GM18858 (cell line): ENCODE measurements around the gene CNGA4.
"Not testable (repeated sequence)": the region's sequence is repeated elsewhere in the genome, so short reads cannot be mapped to it uniquely, and the experiment has no call there.

Experiments used
- ATAC-seq: cut with Tn5 transposase; IDR thresholded peaks from one replicate; pipeline ENCODE4 v1.9.1; 2021; ENCODE audit not compliant: unreplicated experiment

Gene CNGA4

DNA sequence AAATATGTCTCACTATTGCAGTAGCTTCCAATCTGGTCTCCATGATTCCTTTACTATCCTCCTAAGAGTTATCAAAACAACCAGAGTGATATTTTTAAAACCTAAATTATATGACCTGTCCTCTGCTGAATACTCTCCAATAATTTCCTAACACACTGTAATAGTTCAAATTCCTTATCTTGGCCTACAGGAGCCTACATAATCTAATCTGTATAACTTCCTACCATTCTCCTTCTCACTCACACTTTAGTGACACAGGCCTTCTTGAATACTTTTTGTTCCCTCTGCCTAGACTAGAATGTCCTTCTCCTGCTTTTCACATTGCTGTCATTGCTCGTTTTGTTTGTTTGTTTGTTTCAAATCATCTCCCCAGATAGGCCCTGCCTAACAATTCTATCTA is 13.9 kb upstream of the CNGA4 start:
- no peak for ATAC-seq

DNA sequence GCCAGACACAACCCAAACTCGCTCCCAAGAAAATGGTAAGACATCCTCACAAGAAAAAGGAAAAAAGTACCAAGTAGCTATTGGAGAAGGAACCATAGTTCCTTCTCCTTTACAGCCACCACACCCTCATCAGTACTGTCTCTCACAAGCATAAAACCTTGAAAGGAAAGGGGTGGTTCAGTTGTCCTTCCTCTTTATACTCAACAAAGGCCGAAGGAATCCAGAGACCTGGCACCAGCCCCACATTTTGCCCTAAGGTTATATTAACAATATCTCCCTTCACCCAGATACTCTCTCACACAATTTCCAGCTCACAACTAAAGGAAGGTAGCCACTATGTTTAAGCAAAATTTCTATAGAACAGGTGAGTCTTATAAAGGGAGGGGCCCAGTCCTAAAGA is 13.0 kb upstream of the CNGA4 start:
- ATAC-seq, result no peak

GRCh38 chr11:6228520-6228919 is 10.4 kb upstream of the CNGA4 start:
- no peak for ATAC-seq

DNA sequence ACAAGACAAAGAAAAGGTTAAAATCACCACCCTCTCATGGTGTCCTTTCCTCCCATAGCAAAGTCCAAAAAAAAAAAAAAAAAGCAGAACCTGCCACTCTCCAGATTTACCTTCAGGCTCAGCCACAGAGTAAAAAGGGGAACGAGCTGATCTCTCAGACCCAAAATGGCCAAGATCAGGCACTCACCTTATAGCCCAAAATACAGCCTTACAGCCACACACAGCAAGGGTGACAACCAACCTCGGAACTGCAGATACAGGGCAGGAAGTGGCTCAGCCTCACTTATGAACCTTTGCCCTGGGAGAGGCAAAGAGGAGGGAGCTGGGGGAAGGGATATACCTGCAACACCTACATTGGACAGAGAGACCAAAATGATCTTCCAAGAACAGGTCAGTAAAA is 9.0 kb upstream of the CNGA4 start:
- ATAC-seq, result no peak

DNA sequence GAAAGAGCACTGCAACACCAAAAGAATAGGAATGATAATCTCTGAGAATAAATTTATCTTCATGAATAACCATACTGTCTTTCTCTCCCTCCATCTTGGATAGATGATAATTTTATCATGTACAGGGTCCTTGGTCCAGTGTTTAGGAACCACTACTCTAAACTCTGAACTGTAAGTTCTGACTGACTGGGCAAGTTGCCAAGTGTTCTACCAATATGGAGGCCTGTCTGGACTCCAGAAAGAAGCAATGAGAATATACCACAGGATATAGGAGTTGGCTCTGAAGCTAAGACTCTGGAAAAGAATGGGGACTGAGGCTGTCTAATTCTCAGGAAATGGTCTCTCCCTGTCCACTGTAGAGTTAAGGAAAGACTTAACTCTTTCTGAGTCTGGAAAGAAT is 6.0 kb upstream of the CNGA4 start:
- no peak for ATAC-seq

DNA sequence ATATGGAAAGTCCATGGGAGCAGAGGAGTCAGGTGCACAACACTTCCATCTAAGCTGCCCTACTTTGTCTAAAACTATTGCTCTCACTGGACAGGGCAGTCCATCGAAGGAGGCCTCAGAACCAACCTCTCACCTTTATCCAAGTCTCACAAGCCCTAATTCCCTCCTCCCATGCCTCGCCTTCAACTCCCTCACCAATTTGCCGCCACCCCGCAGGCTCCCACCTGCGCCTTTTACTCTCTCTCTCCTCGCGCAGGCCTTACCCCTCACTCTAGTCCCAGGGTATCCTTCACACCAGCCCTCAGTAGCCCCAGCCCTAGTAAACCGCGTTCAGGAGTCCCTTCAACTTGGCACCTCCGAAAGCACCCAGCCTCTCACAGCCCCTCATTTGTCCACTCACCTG is 4.9 kb upstream of the CNGA4 start:
- no peak for ATAC-seq

DNA sequence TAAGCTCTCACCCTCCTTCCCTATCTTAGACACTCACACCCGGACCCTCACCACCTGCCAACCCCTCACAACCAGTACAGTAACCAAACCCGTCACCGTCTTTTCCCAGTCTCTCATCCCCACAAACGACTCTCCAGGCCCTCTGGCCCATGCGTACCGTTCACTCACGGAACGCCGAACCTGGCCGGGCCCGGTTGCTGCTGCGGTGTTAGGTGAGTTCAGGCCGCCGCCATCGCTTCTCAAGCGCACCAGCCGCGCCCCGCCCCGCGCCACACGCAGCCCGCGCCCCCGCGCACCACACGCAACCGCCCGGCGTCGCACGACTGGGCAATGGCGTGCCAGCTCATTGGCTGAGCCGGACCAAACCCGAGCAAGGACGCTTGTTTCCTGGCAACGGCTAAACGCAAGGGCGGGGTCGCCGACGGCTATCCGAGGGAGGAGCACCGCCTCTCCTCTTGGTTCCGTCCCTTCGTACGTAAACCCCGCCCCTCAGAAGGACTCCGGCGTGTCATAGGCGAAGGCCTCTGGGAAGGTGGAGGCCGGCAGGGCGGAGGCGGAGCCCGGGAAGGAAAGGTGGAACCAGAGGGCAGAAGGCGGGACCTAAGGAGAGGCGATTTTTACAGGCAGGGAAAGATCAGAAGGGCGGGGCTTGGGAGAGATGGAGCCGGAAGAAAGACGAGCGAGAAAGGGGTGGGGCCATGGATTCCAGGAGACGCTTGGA is 4.3 kb upstream of the CNGA4 start, which contains the start of gene FHIP1B:
TSS of gene FHIP1B (minus strand) at position 250 of the 721 bp plus-strand sequence. CDS start 10,120 bp downstream, outside the sequence.
- ATAC-seq, result peak; percentile 91

GRCh38 chr11:6237266-6237665 is 1.6 kb upstream of the CNGA4 start:
- ATAC-seq, result no peak

- ATAC-seq, result no peak
Observed at GRCh38 chr11:6237761-6238302, 1.1 kb upstream of the CNGA4 start.

- ATAC-seq, result no peak
Observed at GRCh38 chr11:6240139-6240538, 1.2 kb downstream of the CNGA4 start.

DNA sequence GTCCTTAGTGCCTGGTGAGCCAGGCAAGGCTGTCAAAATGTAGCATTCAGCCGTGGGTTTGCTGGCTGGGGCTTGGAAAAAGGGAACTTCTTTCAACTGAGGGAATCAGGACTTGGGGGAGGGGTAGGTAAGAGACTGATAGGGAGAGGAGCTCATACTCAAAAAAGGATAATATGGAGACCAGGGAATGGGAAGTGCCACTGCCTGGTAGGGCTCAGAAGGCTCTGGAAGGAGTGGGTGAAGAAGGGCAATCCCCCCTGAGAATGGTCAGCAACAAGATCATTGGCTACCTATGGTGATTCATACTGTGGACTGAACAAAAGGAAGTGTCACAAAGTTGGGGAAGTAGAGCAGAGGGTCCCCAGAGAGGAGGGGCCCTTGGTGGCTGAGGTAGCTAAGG is 1.9 kb downstream of the CNGA4 start:
- no peak for ATAC-seq

GRCh38 chr11:6241316-6241715 is 2.4 kb downstream of the CNGA4 start:
- ATAC-seq, result no peak

GRCh38 chr11:6245536-6245935 is 6.6 kb downstream of the CNGA4 start:
- ATAC-seq, result no peak

GRCh38 chr11:6248248-6248647 is 9.4 kb downstream of the CNGA4 start:
- ATAC-seq, result no peak

DNA sequence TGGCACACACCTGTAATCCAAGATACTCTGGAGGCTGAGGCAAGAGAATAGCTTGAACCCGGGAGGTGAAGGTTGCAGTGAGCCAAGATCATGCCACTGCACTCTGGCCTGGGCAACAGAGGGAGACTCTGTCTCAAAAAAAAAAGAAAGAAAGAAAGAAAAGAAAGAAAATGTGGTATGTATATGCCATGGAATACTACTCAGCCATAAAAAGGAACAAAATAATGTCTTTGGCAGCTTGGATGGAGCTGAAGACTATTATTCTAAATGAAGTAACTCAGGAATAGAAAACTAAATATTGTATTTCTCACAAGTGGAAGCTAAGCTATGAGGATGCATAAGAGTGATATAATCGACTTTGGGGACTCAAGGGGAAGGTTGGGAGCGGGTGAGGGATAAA is 10.0 kb downstream of the CNGA4 start:
- ATAC-seq, result not testable (repeated sequence)

DNA sequence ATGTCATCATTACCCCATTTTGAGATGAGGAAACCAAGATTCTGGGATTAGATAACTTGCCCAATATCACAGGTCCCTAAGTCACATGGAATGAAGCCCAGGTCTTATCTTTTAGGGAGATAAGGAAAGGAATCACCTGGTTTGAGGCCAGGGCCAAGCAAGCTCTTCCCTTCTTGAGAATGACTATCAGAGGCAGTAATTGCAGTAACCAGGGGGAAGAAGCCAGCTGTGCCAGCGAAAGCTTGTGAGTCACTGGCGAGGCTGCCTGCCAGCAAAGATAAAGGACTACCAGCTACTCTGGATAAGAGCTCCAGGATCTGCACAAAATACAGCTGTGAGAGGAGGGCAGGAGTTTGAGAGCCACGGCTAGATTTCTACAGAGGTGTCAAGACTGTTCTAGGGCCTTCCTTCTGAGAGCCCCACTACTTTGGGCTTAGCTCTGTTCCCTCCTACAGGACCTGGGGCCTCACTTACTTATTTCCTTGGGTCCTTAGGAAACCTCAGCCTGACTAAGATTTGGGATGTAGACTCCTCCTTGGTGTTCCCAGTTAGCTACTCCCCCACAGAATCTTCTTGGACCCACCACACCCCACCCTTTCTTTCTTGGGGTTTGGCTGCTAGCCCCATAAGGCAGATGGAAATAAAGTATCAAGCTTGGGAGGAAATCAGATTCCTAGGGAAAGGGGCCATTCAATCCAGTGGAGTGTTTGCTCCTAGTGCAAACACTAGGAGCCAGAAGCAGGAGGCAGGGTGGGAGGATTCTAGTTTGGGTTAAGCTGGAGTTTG is 11.1 kb downstream of the CNGA4 start:
- no peak for ATAC-seq

GRCh38 chr11:6251120-6251733 is 12.3 kb downstream of the CNGA4 start:
- ATAC-seq, result no peak

DNA sequence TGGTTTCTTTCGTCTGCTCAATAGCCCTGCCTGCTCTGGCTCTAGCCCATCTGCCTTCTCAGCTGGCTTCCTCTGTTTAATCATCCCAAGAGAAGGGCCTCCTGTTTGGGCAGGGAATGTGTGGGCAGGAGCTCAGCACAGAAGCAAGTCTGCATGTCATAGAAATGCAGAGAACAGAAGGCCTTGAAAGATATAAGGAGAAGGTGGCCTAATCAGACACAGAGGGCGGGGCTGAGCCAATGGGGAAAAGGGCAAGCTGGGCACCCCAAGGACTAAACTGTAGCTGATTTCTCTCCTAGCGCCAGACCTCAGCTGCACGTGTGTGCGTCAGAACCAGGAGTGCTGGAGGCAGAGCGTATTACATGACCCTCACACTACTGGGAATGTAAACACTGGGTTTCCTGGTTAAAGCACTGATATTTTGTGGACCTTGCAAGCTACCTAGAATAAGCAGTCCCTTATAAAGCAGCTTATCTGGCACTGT is 13.1 kb downstream of the CNGA4 start:
- ATAC-seq, result no peak

DNA sequence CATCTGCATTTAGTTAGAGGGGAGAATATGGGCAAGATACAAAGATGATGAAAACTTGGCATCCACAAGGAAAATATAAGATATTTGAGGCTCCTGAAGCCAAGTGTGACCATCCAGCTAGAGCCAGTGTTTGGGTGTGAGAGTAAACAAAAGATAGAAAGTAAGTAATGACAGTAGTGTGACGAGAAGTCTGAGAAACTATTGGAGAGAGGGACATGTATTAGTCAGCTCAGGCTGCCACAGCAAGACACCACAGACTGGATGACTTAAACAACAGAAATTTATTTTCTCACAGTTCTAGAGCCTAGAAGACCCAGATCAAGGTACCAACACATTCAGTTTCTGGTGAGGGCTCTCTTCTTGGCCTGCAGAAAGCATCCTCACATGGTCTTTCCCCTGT is 14.3 kb downstream of the CNGA4 start:
- ATAC-seq, result peak; percentile 81

DNA sequence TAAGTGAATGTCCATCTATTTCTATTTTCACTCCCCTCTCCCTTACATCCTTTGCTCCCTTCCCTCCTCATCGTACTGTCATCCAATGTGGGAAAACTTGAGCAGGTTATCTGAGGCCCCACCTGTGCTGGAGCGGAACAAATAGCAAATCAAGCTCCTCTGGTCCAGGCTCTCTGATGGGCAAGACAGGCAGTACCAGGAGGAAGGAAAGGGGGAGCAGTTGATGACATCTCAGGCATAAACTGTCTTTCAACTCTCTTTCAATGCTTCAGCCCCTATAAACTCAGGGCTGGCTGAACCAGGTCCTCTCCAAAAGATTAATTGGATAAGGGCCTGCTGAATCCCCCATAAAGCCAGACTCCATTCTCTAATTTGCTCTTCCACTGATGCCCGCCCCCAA is 19.3 kb downstream of the CNGA4 start:
- ATAC-seq, result no peak

DNA sequence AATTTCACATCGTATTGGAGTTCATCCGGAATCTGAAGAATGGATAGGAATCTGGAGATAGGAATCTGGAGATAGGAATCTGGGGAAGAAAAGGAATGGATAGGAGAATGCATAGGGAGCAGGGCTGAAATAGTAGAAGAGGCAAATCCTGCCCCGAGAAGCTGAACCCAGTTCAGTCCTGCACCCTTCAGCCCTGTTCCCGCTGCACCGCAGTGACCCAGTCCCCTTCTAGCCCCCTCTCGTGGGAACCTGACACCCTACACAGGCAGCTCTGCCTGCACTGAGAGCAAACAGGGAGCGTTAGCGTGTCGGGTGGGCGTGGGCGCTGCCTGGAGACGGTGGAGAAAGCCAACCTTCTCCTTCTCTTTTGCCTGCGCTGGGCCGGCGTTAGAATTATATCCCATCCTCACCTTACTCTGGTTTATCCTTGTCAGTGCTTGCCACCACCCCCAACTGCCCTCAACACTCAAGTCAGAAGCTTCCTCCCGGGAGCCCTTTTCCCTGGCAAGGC is 19.7 kb downstream of the CNGA4 start:
- ATAC-seq, result no peak
